ENCODE measurements around the gene MTHFD1L. TPM values are rescaled to one million over a fixed set of nuclear protein-coding genes. Genes with fewer than 3 reads are reported as not detected.

Gene MTHFD1L
- total and polyA plus RNA-seq, 9 of the 15 experiments (the other 6 are each of a cell fraction or from before 2014, with no cell fraction given) = 20.9 to 128 (median 61.0) TPM

DNA sequence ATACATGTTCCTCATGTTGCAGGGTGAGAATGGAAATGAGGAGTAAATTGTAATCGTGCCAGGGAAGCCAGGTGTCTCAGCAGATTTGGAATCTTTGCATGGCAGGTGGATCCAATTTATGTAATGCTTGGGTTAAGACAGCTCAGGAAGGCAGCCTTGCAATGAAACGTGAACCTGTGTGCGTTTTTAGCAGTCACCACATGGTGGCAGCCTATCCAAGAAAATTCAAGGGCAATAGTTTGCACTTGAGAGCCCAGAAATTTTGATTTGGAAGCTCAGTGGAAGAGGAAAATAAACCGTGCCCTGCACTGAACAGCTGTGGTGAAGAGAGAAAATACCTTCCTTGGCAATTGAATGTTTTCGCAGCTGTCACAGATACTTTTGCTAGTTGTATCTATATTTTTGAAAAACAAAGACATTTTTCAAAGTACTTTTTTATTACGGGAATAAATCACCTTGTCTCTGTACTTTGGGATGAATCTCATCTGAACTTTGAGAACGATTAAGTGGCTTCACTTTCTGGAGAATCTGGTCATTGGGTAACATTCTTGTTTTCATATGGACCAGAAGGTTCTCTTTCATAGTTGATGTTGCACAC, 26.5 kb downstream of the MTHFD1L start (continued):
- TF ChIP-seq SFPQ (IDR thresholded peaks at IDR 0.05; ENCODE audit: low read depth, low read length) (no peak), ESRRA (IDR thresholded peaks at IDR 0.05; ENCODE audit: borderline replicate concordance, low read depth) (no peak), TEAD1 (CRISPR knock-in tag; IDR thresholded peaks at IDR 0.05) (peak in 1 of 2 experiments; percentile 40; a peak in 1 of 4 replicates), SP2 (IDR thresholded peaks at IDR 0.05; ENCODE audit: extremely low read depth, low read depth, low read length, poor library complexity, severe bottlenecking) (no peak), STAG1 (CRISPR knock-in tag; IDR thresholded peaks at IDR 0.05; ENCODE audit: borderline replicate concordance) (peak; percentile 68; the same call in 1 of the 2 replicates), BMI1 (IDR thresholded peaks at IDR 0.05; ENCODE audit: low read length) (0 out of 2 replicates have a peak, but pooled peaks have one; percentile 28), EZH2 (IDR thresholded peaks at IDR 0.05; ENCODE audit: borderline replicate concordance, low read depth, low read length) (0 out of 2 replicates have a peak, but pooled peaks have one; percentile 9), PHF20 (IDR thresholded peaks at IDR 0.05; ENCODE audit: partially characterized antibody) (no peak), JUND (IDR thresholded peaks at IDR 0.05; ENCODE audit: borderline replicate concordance, low read depth, low read length) (peak; percentile 22; the same call in 1 of the 2 replicates), JUND (tag; IDR thresholded peaks at IDR 0.05; ENCODE audit: borderline replicate concordance, low read depth, low read length) (no peak; the same call in 2 of the 3 replicates), DACH1 (IDR thresholded peaks at IDR 0.05; ENCODE audit: partially characterized antibody) (no peak), SMC3 (conservative IDR thresholded peaks at IDR 0.05; ENCODE audit: insufficient read depth, low read depth, low read length) (peak; percentile 81), RAD21 (CRISPR knock-in tag; conservative IDR thresholded peaks at IDR 0.05 in 1 of 2, IDR thresholded peaks at IDR 0.05 in 1 of 2) (peak; percentile 87 to 89), XRCC5 (IDR thresholded peaks at IDR 0.05; ENCODE audit: low read depth, low read length) (peak; percentile 64; the same call in 1 of the 2 replicates)
- TF ChIP-seq, protein P1, sequence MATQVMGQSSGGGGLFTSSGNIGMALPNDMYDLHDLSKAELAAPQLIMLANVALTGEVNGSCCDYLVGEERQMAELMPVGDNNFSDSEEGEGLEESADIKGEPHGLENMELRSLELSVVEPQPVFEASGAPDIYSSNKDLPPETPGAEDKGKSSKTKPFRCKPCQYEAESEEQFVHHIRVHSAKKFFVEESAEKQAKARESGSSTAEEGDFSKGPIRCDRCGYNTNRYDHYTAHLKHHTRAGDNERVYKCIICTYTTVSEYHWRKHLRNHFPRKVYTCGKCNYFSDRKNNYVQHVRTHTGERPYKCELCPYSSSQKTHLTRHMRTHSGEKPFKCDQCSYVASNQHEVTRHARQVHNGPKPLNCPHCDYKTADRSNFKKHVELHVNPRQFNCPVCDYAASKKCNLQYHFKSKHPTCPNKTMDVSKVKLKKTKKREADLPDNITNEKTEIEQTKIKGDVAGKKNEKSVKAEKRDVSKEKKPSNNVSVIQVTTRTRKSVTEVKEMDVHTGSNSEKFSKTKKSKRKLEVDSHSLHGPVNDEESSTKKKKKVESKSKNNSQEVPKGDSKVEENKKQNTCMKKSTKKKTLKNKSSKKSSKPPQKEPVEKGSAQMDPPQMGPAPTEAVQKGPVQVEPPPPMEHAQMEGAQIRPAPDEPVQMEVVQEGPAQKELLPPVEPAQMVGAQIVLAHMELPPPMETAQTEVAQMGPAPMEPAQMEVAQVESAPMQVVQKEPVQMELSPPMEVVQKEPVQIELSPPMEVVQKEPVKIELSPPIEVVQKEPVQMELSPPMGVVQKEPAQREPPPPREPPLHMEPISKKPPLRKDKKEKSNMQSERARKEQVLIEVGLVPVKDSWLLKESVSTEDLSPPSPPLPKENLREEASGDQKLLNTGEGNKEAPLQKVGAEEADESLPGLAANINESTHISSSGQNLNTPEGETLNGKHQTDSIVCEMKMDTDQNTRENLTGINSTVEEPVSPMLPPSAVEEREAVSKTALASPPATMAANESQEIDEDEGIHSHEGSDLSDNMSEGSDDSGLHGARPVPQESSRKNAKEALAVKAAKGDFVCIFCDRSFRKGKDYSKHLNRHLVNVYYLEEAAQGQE (IDR thresholded peaks at IDR 0.05; ENCODE audit: borderline replicate concordance) = peak; percentile 73; the same call in 1 of the 2 replicates
- TF ChIP-seq, protein P1 (CRISPR knock-in tag; IDR thresholded peaks at IDR 0.05; ENCODE audit: low read depth) = no peak

Data from K562 (cell line).